Endothelial cell of hepatic sinusoid (primary cell): ENCODE measurements around the gene ZNF175.

Experiments
- in situ Hi-C: cut with HindIII; loops from 2 replicates; pipeline ENCODE4 v1.10.0; 2017; ENCODE audit warnings: low sequenced_read_pairs

ZNF175 gene

GRCh38 chr19:51570962-51571575 lies at the start of gene ZNF175:
Gene ZNF175, plus strand, starts transcription at chr19:51571283. Its CDS starts 2,047 bp downstream, at chr19:51573330.
- in situ Hi-C loops = no loop called here

DNA sequence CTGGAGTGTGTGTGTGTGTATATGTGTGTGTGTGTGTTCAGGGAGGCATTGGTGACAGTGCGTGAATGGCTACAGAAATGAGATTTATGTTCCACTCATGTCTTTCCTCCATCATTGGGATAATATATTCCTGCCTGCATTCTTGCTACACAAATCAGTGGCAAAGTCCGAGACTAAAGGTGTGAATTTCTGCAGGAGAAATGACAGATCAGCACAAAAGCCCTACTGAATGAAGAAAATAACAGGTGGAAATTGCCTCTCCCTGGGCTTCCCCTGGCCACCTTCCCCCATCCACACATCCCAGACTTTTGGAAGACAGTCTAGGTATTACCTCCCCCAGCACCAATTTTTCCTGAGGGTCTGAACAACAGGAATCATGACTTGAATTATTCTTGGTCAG lies 49.7 kb upstream of the ZNF175 start:
- in situ Hi-C loops = no loop called here

GRCh38 chr19:51521781-51522180 lies 49.3 kb upstream of the ZNF175 start:
- in situ Hi-C loops = no loop called here

DNA sequence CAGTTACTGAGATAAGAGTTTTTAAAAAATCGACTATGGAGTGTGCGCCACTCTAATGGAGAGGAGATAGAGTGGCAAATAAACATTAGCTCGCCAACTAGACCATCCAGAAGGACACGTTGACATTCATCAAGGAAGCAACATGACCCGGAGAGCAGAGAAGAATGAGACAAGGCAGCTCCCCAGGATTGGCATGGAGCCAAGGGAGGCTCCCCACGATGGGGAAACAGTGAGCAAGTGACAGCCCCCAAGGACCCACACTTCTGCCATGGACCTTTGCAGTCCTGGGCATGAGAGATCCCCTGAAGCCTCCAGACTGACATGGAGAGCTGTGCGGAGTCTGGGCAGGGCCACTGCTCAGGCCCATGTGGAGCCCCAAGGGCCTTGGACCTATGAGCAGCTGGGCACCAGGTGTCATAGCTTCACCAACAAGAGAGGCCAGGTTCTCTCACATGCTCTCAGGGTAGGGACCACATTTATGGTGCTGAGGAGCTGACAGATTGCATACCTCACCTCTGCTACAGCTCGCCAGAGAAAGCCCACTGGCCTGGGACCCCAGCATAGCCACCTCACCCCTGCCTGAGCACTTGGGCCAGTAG lies 46.3 kb upstream of the ZNF175 start:
- in situ Hi-C loops = no loop called here

GRCh38 chr19:51525651-51526050 lies 45.4 kb upstream of the ZNF175 start:
- in situ Hi-C loops = no loop called here

GRCh38 chr19:51529301-51529700 lies 41.8 kb upstream of the ZNF175 start:
- in situ Hi-C loops = no loop called here

DNA sequence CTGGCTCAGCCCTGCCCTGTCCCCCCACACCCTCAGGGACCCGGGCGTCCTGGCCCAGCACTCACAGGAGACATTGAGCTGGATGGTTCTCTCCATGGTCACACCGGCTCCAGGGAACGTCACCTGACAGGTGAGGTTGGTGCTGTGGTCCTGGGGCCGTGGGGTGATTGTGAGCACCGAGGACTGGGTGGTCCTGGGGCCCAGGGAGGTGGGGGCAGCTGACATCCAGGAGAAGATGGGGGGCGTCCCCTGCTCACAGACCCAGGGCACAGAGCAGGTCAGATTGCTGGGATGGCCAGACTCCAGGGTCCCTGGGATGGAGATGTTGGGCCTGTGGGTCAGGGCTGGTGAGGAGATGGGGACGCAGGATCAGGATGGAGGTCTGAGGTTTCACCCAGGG lies 40.5 kb upstream of the ZNF175 start:
- in situ Hi-C loops = no loop called here

DNA sequence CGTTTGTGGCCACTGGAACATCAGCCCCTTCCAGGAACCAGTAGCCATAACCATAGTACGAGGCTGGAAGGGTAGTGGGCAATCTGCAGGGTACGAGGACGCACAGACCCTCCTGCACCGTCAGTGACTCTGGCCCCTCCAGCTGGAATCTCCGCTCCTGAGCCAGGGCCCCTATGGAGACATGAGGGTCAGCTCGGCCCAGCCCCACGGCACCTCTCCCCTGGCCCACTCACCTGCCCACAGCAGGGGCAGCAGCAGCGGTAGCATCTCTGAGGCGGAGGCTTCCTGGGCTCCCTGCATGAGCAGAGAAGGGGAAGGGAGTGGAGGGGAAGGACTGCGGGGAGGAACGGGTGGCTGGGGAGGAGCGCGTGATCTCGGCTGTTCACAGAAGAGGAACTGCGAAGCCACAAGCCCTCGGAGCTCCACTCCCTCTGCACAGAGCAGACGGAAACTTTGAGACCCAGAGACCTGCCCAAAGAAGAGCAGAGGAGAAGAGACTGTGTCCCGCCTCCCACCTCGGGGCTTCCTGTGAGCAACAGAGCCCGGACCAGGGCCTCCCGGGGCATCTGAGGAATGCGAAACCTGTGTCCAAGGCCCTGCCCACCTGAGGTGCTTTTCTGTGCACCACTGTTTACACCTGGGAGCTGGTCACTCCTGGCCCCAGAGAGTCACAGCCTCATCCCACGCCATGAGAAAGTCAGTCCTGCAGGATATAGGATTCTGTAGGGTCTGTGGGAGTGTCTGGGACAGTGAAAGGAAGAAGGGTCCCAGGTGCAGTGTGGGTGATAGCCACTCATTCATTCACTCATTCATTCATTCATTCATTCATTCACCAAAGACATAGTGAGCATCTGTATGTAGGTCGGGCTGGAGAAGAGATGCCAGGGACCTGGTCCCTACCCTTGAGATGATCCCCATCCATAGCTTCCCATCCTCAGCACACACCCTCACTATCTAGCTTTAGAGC lies 39.5 kb upstream of the ZNF175 start, which contains the start of gene SIGLEC6:
Gene SIGLEC6, minus strand, starts transcription at position 322 of the 967 bp plus-strand sequence. Its CDS starts 22 bp downstream, at position 300.
- in situ Hi-C loops = no loop called here

- in situ Hi-C loops = no loop called here
Measured at GRCh38 chr19:51535535-51535934, 35.5 kb upstream of the ZNF175 start.

GRCh38 chr19:51539821-51540366 lies 31.2 kb upstream of the ZNF175 start:
- in situ Hi-C loops = no loop called here

- in situ Hi-C loops = no loop called here
Measured at GRCh38 chr19:51541458-51542357, 29.4 kb upstream of the ZNF175 start.

DNA sequence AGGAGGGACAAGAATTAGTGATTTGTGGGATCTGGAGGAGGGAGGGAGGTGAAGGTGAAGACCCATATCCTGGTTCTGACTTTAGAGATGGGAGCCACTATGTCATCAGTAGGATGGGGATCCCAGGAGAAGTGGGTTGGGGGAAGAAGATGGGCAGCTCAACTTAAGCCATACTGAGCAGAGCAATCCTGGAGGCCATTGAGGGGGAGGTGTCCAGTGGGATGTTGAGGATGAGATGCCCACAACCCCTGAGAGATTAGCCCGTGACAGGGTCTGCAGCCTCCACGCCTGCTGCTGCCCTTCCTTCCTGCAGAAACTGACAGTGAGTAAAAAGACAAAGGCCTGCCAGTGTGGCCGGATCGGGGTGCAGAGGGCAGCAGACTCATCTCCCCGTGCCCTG lies 28.4 kb upstream of the ZNF175 start:
- in situ Hi-C loops = no loop called here

DNA sequence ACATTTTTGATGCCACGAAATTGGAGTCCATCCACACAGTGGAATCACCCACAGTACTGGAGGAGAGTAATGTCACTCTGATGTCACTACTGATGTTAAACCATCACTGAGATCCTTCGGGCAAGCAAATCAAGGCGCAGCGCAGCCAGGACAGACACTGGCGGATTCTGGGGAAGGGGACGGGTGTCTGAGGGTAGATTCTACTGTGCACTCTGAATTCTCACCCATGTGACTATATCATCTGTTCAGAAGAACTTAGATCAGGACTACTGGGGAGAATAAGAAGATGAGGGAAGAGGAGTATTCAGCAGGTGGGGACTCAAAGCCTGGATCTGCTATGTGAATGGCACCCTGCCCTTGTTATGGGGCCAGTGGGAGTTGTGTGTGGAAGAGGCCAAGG lies 27.0 kb upstream of the ZNF175 start:
- in situ Hi-C loops = no loop called here

GRCh38 chr19:51546107-51546649 lies 24.9 kb upstream of the ZNF175 start:
- in situ Hi-C loops = loop anchor here (5.0 kb wide), 1 partner anchor 51 kb away; no protein-coding TSS in a partner anchor

- in situ Hi-C loops = loop anchor here (5.0 kb wide), 1 partner anchor 50 kb away; no protein-coding TSS in a partner anchor
Measured at GRCh38 chr19:51546650-51547396, 24.3 kb upstream of the ZNF175 start.

DNA sequence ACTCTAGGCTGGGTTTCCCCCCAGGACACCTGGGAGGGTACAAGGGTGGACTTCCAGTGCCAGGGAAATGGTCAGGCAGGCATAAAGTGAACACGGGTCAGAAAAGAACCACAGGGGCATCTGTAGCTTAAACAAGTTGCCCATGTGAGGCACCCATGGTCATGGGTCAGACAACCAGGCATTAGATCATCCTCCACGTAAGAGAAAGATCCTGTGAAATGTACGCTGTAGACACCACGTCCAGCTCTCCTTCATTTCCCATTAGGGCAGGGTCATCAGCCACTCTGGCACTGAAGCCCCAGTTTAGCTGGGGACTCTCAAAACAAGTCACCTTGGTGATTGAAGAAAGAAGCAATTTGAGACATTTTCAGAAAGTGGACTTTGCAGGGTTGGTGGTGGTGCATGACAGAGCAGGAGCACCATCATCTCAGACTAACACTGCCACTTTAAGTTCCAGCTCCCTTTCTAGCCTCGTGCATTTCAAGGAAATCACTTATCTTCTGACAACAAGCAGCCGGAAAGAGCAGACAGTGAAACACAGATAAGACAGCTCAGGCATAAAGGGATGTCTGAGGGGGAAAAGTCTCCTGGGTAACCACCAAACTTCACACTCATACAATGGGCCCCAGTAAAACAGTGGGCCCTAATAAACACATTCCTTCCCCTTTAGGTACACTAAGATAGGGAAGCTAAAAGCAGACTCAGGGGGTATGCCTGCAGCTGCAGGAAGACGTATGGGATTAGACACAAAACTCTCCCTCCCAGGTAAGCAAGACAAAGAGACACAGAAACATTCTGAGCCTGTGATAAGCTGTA lies 23.5 kb upstream of the ZNF175 start:
- in situ Hi-C loops = loop anchor here (5.0 kb wide), 1 partner anchor 50 kb away; no protein-coding TSS in a partner anchor

DNA sequence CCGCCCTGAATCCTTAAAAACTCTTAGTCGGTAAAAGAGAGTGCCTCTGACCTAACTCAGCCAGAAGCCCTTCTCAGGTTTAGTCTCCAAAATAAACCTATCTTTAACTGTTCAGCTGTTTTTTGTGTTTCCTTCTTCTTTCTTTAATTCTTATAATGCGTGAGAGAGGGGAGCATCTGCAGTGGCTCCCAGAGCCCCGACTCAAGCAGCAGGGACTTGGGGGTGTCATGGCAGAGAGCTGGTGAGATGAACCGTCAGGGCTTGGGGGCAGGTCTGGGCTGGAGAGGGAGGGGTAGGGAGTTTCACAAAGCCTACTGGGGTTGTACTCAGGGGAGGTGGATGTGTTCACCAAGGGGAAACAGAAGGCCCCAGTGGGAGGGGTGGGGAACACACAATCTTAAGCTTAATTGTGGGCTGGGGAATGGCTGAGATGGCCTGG lies 22.9 kb upstream of the ZNF175 start:
- in situ Hi-C loops = loop anchor here (5.0 kb wide), 1 partner anchor 49 kb away; no protein-coding TSS in a partner anchor

DNA sequence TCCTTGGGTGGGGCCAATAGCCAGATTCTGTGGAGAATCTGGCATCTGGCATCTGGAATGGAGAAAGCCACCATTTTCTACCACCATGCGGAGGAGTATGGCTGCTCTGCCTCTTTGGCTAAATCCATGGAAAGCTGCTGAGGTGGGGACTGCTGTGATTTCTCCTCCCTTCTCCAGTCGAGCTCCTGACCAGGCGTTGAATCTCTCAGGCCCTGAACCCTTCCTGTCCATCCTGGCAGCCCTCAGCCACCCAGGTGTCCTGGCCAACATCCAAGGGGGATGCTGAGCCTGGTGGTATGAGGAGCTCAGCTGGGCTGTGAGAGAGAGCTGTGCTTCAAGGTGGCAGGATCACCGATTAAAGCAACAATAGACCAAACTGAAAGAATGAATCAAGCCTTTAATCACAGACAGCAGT lies 22.2 kb upstream of the ZNF175 start:
- in situ Hi-C loops = loop anchor here (5.0 kb wide), 1 partner anchor 48 kb away; no protein-coding TSS in a partner anchor
